Measurements from ENCODE around the gene CACYBP.

Gene CACYBP
- 19.0 to 105 (median 74.6) reads per million in 18 experiments for total RNA-seq

DNA sequence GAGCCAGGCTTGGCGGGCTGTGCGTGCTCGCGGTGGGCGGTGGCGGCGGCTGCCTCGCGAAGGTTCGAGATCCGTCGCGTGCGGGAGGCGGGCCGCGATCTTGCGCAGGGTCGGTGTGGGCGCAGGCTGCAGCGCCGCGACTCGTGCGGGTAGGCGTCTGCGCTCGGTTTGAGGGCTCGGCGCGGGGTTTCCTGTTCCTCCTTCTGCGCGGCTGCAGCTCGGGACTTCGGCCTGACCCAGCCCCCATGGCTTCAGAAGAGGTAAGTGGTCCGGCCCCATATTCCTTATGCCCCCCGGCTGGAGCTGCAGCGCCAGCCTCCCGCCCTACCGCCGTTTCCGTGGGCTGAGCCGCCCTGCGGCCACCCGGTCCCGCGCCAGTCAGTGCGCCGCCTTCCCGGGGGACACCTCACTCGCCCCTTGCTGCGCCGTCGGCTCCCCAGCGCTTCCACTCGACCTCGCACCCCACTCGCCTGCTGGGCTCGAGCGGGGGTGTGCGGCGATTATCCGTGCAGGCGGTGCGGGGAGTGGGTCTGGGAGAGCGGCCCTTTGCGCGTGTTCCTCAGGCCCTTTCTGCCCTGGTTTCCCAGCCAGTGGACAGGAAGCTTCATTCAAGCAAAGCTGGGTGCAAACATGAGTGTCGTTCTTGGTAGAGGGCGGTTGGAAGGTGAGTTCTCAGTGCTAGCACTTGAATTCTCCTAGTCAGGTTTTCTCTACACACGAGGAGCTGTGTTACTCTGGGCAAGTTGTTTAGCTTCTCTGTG is at the start of gene CACYBP:
CACYBP (plus strand) TSS at position 12 of the 761 bp plus-strand sequence; CDS start at position 246, 234 bp downstream.
- peak in 1 of 2 donors; percentile 33 for DNase-seq

DNA sequence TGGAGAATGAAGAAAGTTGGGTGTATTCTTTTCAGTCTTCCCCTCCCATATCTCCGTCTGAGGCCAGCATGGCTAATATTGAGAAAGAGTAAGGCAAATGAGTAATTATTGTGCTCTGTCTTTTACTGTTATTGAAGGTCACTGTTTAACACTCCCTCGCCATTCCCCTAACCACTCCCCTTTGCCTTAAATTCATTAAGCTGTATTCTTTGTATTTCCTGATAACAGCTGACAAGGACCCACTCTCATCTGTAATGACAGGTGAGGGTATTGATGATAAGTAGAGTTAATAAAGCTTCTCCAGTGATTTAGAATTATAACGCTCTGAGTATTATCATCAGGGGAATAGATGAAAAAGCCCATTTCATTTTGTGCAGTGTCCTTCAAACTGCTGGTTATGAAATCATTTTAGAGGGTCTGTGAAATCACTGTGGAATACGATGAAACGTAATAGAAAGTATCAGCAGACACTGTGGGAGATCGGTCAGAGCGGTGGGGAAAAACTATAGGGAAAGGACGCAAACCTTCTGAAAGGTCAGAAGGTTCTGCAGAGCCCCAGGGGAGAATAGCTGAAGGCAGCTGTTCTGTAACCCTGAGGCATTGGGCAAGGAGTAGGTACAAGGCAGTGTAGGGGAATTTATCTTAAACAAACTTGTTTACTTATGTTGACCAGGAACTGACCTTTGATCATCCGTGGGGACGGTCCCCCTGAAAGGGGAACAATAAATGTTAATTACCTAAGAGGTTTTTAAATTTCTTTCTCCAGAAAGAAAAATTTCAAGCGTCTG is 46.3 kb upstream of the CACYBP start:
- peak; percentile 41 to 58 for DNase-seq

- no peak for DNase-seq
Observed at GRCh38 chr1:174954073-174954460, 45.7 kb upstream of the CACYBP start.

- DNase-seq: peak in 1 of 2 donors; percentile 27
Observed at GRCh38 chr1:174954671-174955669, 44.8 kb upstream of the CACYBP start.

DNA sequence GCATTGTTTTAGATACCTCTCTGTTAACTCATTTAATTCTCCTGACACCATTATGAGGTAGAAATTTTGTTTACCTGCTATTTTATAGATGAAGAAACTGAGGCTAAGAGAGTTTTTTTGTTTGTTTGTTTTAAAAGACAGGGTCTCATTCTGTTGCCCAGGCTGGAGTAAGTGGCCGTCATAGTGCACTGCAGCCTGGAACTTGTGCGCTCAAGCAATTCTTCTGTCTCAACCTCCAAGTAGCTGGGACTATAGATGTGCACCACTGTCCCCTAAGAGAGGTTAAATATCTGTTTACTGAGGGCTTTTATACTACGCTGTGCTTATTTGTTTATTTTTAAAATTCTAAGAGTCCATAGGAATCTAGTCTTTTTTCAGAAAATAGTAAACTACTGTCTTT is 43.7 kb upstream of the CACYBP start:
- no peak for DNase-seq

GRCh38 chr1:174956976-174957375 is 42.8 kb upstream of the CACYBP start:
- DNase-seq: no peak

DNA sequence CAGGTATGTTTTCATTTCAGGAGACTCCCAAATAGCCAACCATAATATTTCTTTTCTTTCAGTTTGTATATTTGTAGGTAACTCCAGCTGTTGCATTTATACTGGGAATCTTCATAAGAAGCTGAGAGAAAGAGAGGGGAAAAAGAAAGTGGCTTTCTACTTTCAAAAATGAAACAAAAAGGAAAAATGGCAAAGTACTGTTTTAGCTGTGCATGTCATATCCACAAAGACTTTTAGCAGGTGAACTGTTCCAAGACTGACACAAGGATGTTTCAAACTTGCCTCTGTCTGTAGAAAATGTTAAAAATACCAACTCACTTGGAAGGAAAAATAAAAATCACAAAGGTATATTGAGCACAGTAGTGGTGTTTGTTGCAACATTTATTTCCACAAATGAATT is 41.9 kb upstream of the CACYBP start:
- DNase-seq: no peak

DNA sequence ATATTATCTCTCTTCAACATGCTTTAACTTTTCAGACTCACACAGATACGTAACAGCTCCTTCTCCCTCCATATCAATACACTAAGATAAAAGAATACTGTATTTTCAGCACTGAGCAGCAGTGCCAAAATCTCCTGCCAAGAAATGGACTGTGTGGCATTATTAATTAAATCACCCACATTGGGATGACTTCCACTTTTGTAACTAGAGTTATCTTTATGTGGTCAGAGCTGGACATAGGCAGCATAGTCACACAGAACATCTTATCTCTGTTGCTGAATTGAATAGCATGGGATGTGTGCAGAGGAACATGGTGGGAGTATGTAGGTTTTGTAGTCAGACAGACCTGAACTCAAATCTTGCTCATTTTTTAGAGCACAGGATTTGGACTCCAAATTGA is 41.4 kb upstream of the CACYBP start:
- no peak for DNase-seq

DNA sequence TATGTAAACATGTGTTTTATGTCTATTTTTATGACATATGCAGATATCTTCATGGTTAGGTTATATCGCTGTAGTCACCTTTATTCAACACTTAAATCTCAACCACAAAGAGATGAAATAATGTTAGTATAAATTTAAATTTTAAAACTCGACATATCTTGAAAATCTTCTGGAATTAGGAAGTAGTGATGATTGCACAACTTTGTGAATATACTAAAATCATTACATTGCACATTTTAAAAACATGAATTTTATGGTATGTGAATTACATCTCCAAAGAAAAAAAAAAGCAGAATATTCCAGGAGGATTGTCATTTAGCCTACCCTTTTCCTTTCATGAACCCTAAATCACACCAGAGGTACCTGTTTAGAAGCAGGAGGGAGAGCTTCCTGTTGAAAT is 39.4 kb upstream of the CACYBP start:
- peak in 1 of 2 donors; percentile 53 for DNase-seq

DNA sequence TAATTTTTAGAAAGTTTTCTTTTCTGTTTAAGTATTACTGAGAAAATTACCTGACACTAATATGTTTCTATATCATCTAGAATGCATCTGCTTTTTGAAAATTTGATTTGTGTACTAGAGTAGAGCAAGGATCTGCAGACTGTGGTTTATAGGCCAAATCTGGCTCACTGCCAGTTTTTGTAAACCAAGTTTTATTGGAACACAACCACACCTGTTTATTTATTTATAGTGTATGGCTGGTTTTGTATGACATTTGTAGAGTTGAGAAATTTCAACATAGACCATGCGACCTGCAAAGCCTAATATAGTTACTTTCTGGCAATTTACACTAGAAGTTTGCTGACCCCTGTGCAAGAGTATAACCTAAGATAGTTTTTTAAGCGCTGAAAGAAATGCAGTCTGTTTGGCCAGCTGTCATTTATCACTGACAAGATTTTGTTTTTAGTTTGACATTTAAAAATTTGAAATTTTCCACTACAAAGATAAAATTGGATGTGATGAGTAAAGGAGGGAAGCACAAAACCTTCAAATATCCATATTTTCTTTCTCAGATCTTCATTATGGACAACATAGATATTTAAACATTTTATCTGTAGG is 36.1 kb upstream of the CACYBP start:
- no peak for DNase-seq

DNA sequence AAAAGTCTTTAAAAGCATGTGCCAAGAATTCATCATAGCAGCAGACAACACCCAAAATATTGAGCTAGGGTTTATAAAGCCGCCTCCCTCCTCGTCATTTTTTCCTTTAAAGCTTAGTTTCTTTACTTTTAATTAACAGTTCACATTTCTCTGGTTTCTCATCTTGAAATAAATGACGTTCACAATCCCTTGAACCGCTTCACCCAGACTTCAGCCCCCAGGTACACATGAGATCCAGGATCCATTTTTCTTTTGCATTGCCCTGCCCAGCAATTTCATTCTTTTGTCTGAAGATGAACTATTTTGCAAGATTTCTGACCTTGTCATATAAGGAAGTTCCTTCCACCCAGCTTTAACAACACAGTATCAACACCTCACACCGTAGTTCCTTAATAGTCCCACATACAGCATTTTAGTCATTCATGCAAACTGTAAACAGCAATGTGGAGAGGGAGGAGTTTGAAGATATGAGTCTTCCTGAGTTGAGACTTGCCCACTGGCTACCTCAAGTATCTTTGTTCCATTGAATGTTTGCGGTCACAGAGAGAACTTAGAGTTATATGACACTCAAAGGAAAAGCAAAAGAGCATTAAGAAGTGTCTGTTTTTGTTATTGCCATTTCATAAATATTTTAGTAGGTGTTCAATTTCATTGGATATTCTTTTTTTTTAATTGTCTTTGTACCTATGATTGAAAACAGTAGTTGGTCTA is 35.3 kb upstream of the CACYBP start:
- DNase-seq: peak; percentile 86 to 93

DNA sequence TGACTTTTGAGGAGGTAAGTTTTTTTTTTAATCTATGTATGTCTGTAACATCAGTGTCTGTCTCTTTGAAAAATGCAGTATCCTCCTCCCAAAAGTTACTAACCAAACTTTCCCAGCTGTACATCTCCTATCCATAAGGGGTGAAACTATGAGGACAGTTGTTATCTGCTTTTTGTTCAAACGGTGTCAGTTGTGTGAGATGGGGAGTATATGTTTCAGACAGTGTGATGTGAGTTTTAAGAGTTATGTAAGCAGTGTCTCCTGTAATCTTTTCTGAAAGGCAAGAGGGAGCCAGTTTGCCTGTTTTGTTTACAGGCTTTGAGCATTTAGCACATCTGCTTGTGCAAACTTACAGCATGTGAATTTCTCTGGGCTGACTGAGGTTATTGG is 34.8 kb upstream of the CACYBP start:
- peak; percentile 54 to 58 for DNase-seq

- DNase-seq: peak; percentile 65 to 80
Observed at GRCh38 chr1:174965362-174966007, 34.3 kb upstream of the CACYBP start.

- DNase-seq: peak; percentile 42 to 58
Observed at GRCh38 chr1:174966008-174966572, 33.7 kb upstream of the CACYBP start.

GRCh38 chr1:174967845-174968705 is 31.7 kb upstream of the CACYBP start:
- DNase-seq: peak; percentile 34 to 51

- DNase-seq: peak; percentile 52 to 66
Observed at GRCh38 chr1:174968750-174969244, 30.9 kb upstream of the CACYBP start.

DNA sequence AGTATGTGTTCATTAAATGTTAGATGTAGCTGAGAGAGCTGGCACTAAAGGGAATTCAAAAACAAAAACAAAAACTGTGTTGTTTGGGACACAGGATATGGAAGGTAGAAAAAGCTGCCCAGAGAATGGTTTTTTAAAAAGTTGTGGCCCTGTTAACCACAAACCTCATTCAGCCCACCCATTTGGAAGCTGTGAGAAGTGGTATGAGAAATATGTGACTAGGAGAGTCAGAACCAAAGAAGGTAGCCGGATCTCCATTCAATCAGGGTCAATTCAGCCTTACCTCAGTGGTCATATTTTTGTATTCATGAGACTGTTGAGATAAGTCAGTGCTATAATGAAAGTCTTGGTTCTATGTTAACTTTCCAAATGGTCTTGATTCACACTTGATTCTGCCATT is 29.8 kb upstream of the CACYBP start:
- DNase-seq: no peak

GRCh38 chr1:174971466-174971865 is 28.3 kb upstream of the CACYBP start:
- DNase-seq: no peak

DNA sequence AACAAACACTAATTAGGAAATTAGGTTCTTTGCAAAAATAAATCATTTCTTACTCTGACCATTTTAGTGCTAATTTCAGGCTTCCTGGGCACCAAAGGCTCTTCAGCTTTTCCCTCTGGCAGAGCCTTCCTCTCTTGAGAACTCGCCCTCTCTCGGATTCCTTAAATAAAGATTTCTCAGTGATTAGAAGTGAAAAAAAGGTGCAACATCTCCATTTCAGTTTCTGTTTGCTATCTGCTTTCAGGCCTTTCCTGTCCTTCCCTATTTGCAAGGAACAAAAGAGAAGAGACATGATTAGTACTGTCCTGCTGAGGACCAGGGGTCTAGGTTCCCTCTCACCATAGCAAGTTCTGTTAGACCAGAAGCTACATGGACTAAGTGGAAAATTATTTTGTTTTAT is 27.8 kb upstream of the CACYBP start:
- DNase-seq: peak in 1 of 2 donors; percentile 11

Data from inflammatory macrophage (primary cell).